PC-9 (cell line): ENCODE results near the gene GLRX. TPM values are rescaled to one million over a fixed set of nuclear protein-coding genes. Genes with fewer than 3 reads are reported as not detected.

ENCODE experiments used
- BruUV-seq: library from RNA; stranded (reverse); fragments of 400-500 nt; replicated peaks from 2 replicates; lab custom pipeline; 2021; lab: Mats Ljungman, UMichigan
- CTCF ChIA-PET: fragments of 300-600 bp; sonication (Branson Sonifier 250); formaldehyde crosslinking; loops from one replicate; lab custom pipeline; 2022; ENCODE audit warnings: antibody characterized with exemption; lab: Charles Lee
- POLR2A ChIA-PET: fragments of 300-600 bp; sonication (Branson Sonifier 250); formaldehyde crosslinking; loops from one replicate; lab custom pipeline; 2022; ENCODE audit warnings: antibody characterized with exemption; ENCODE audit not compliant: unreplicated experiment; lab: Charles Lee
- DNase-seq, 2 experiments: peaks; one replicate each; pipeline versions ENCODE4 v3.0.0 to v3.0.0-alpha.2; 2015 to 2022; ENCODE audit warnings: mixed read lengths in 1 of 2
- H2AFZ ChIP-seq: fragments of 200-600 bp; sonication (generic); 2 replicates; pipeline ENCODE4 v1.8.1; 2017; ENCODE audit warnings: antibody characterized with exemption
- H3F3A ChIP-seq: fragments of 200-600 bp; sonication (generic); 2 replicates; pipeline ENCODE4 v1.8.1; 2017; ENCODE audit warnings: antibody characterized with exemption, mild to moderate bottlenecking, low read depth; ENCODE audit not compliant: insufficient read depth
- H3K27ac ChIP-seq: fragments of 200-600 bp; sonication (generic); 2 replicates; pipeline ENCODE4 v1.6.1; 2016; ENCODE audit warnings: mixed run types
- H3K27me3 ChIP-seq: fragments of 200-600 bp; sonication (generic); 2 replicates; pipeline ENCODE4 v1.6.1; 2016; ENCODE audit warnings: low read depth, mixed run types; ENCODE audit not compliant: insufficient read depth
- H3K36me3 ChIP-seq: fragments of 200-600 bp; sonication (generic); 2 replicates; pipeline ENCODE4 v1.6.1; 2016; ENCODE audit warnings: low read depth, mixed run types
- H3K4me1 ChIP-seq: fragments of 200-600 bp; sonication (generic); replicated peaks from 2 replicates; pipeline ENCODE4 v1.6.1; 2016; ENCODE audit warnings: mixed run types; ENCODE audit not compliant: insufficient read depth
- H3K4me2 ChIP-seq: fragments of 200-600 bp; sonication (generic); 2 replicates; pipeline ENCODE4 v1.6.1; 2017; ENCODE audit warnings: mixed run types
- H3K4me3 ChIP-seq: fragments of 200-600 bp; sonication (generic); 2 replicates; pipeline ENCODE4 v1.6.1; 2016; ENCODE audit warnings: mixed run types
- H3K79me2 ChIP-seq: fragments of 200-600 bp; sonication (generic); 2 replicates; pipeline ENCODE4 v1.6.1; 2017; ENCODE audit warnings: low read depth, mixed run types
- H3K9me2 ChIP-seq: fragments of 200-600 bp; sonication (generic); 2 replicates; pipeline ENCODE4 v1.8.1; 2017; ENCODE audit warnings: mild to moderate bottlenecking; ENCODE audit not compliant: insufficient read depth
- H3K9me3 ChIP-seq: fragments of 200-600 bp; sonication (generic); 2 replicates; pipeline ENCODE4 v1.8.1; 2016; ENCODE audit warnings: low read depth; ENCODE audit not compliant: insufficient read depth
- H4K20me1 ChIP-seq: fragments of 200-600 bp; sonication (generic); 2 replicates; pipeline ENCODE4 v1.8.1; 2017; ENCODE audit not compliant: insufficient read depth
- EZH2 ChIP-seq: fragments of 200-600 bp; sonication (generic); IDR thresholded peaks from 2 replicates; pipeline ENCODE4 v1.8.0; 2017; ENCODE audit warnings: antibody characterized with exemption, low read depth
- intact Hi-C: fragments of 100-400 bp; cut with micrococcal nuclease; formaldehyde crosslinking; loops from one replicate; pipeline ENCODE4 v1.10.0; 2022; ENCODE audit not compliant: unreplicated experiment
- total RNA-seq: library from RNA; stranded (reverse); gene quantifications from 2 replicates; pipeline ENCODE4 v1.2.3, GENCODE V29; 2021
- TF ChIP-seq, protein P1 (sequence below): fragments of 200-600 bp; sonication (generic); conservative IDR thresholded peaks from 2 replicates; pipeline ENCODE4 v1.6.1; 2017; ENCODE audit warnings: mixed run types, antibody characterized with exemption, mild to moderate bottlenecking, moderate library complexity

GLRX gene
- total RNA-seq, 1 experiment from 2014 or later: 25.5 TPM

DNA sequence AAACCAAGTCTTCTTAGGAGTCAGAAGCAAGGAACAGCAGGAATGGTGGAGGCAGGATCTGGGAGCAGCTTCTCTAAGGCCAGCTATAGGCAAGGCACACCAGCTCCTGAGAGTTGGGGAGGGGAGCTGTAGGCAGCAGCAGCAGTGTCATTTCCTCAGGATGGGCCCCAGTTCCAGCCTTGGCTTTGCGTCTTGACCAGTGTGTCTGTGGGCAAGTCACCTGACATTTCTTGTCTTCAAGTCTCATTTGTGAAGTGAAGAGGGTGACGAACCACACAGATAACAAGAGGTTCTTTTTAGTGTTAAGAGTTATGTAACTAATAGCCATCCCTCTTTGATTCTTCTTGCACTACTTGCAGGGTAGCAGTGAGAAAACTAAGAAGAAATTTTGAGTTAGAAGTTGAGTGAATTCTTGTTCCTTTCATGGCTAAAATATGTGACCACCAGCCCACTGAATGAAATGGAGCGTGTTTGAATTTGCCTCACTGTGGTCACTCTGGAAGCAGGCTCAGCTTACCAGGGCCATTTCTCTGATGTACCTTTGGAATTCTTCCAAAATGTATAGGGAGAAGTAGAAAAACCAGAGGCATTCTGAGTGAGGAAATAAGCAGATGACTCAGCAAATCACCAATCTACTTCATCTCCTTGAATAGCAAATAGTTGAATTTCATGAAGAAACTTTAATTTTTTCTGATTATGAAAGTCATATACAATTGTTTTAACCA, 49.0 kb downstream of the GLRX start:
- Histone ChIP-seq H2AFZ (no peak overlapping the region), H3K9me3 (no peaks in the 10 kb centered on the region), H3K4me2 (peak overlapping the region; percentile 20), H3K27me3 (no peaks in the 10 kb centered on the region), H3F3A (peaks cover 9% of the 10 kb centered on the region; the same call in 1 of the 2 replicates), H3K79me2 (no peaks in the 10 kb centered on the region), H4K20me1 (no peaks in the 10 kb centered on the region), H3K36me3 (peaks cover 8% of the 10 kb centered on the region; the same call in 1 of the 2 replicates), H3K27ac (peak overlapping the region; percentile 61), H3K9me2 (no peaks in the 10 kb centered on the region; the same call in 1 of the 2 replicates), H3K4me1 (peaks cover 21% of the 10 kb centered on the region), H3K4me3 (no peak overlapping the region)
- BruUV-seq: no TSS peak
- no peak for TF ChIP-seq EZH2
- TF ChIP-seq, protein P1, sequence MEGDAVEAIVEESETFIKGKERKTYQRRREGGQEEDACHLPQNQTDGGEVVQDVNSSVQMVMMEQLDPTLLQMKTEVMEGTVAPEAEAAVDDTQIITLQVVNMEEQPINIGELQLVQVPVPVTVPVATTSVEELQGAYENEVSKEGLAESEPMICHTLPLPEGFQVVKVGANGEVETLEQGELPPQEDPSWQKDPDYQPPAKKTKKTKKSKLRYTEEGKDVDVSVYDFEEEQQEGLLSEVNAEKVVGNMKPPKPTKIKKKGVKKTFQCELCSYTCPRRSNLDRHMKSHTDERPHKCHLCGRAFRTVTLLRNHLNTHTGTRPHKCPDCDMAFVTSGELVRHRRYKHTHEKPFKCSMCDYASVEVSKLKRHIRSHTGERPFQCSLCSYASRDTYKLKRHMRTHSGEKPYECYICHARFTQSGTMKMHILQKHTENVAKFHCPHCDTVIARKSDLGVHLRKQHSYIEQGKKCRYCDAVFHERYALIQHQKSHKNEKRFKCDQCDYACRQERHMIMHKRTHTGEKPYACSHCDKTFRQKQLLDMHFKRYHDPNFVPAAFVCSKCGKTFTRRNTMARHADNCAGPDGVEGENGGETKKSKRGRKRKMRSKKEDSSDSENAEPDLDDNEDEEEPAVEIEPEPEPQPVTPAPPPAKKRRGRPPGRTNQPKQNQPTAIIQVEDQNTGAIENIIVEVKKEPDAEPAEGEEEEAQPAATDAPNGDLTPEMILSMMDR: no peak
- CTCF ChIA-PET: no interaction called here
- peak; percentile 31 to 77 for DNase-seq
- intact Hi-C loops: no loop called here
- POLR2A ChIA-PET: interaction anchor here (0.7 kb wide), 1 partner anchor 76 kb away, joined by 8 read pairs; no protein-coding TSS in a partner anchor

DNA sequence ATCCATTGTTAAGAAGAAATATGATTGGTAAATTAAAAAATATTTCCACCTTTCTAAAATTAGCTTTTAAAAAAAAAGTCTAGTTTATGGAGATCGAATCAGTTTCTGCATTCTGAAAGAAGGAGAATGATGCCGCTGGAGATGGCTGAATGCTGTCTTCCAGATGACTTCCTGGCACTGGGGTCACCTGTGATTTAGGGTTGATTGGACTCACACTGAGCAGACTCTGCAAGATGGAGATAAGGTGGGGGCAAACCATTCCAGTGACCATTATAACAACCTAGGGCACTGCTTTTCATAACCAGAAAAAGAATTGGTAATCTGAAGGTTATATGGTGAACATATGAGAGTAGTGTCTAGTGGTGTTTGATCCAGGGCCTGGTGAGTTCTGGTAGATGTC, 50.6 kb downstream of the GLRX start:
- no peak overlapping the region for H2AFZ ChIP-seq
- H3K4me2 ChIP-seq: no peak overlapping the region
- no peaks in the 10 kb centered on the region for H3K79me2 ChIP-seq
- H3K9me2 ChIP-seq: no peaks in the 10 kb centered on the region; the same call in 1 of the 2 replicates
- H3K36me3 ChIP-seq: peaks cover 8% of the 10 kb centered on the region; the same call in 1 of the 2 replicates
- BruUV-seq: no TSS peak
- H4K20me1 ChIP-seq: no peaks in the 10 kb centered on the region
- no peaks in the 10 kb centered on the region for H3K27me3 ChIP-seq
- no peaks in the 10 kb centered on the region for H3K9me3 ChIP-seq
- DNase-seq: no peak
- intact Hi-C loops: no loop called here
- peaks cover 9% of the 10 kb centered on the region; the same call in 1 of the 2 replicates for H3F3A ChIP-seq
- TF ChIP-seq, protein P1: no peak
- TF ChIP-seq EZH2: no peak
- H3K4me1 ChIP-seq: peaks cover 21% of the 10 kb centered on the region
- H3K27ac ChIP-seq: no peak overlapping the region
- ChIA-PET CTCF (no interaction called here), POLR2A (no interaction called here)
- no peak overlapping the region for H3K4me3 ChIP-seq

DNA sequence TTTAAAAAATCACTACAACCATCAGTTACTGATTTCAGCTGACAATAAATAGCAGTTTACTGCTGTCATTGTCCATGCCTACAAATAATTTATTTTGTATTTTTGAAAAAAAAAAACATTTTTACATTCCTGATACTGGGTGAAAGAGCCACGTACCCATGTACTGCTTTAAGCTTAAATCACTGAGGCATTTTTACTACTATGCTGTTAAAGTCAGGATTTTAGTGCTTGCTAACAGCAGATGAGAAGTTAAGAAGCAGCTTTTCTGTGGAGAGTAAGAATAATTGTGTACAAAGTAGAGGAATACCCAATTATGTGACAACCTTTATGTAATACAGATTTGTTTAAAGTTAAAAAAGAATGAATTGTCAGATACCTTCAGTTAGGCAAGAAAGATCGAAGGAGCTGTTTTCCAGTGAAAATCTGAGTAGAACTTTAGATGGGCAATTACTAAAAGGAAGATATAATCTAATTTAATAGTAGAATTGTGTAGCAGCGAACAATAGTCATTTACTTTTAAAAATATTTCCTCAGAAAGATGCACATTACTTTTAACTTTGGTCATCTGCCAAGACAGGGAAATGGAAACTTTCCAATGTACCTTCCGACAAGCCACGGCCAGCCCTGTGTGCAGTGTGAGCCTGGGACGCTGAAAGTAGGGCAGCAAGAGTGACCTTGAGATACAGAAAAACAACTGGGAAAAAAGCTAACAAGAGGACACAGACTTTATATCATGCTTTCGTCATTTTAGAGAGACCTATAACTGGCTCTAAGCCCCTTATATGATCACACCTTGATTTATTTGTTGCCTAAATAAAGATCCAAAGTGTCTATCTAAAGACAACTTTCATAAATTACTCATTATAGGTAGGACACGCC, 51.5 kb downstream of the GLRX start:
- Histone ChIP-seq H3K4me3 (no peak overlapping the region), H3K4me2 (no peak overlapping the region), H3K36me3 (peaks cover 8% of the 10 kb centered on the region; the same call in 1 of the 2 replicates), H3K27me3 (no peaks in the 10 kb centered on the region), H3K9me2 (no peaks in the 10 kb centered on the region; the same call in 1 of the 2 replicates), H3K79me2 (no peaks in the 10 kb centered on the region), H3K4me1 (peaks cover 21% of the 10 kb centered on the region), H3K9me3 (no peaks in the 10 kb centered on the region), H4K20me1 (no peaks in the 10 kb centered on the region), H3K27ac (no peak overlapping the region), H2AFZ (no peak overlapping the region), H3F3A (peaks cover 9% of the 10 kb centered on the region; the same call in 1 of the 2 replicates)
- ChIA-PET CTCF (no interaction called here), POLR2A (no interaction called here)
- TF ChIP-seq EZH2: no peak
- TF ChIP-seq, protein P1: no peak
- no TSS peak for BruUV-seq
- DNase-seq: no peak
- intact Hi-C loops: no loop called here
